Stimulated activated naive CD8-positive, alpha-beta T cell treated with anti-CD3 and anti-CD28 coated beads, Interleukin-15, Interleukin-2, amounts not matched to agents 100 U/mL and 50 U/mL, for 24 hours (primary cell): ENCODE data around the gene COBLL1.
A peak's percentile ranks its signal among the peaks of the same experiment; 100 is the strongest.

Experiments used
- ATAC-seq: fragments of 150-1000 bp; cut with Tn5 transposase; one replicate; pipeline ENCODE4 v1.10.0; 2021
- DNase-seq: peaks from one replicate; pipeline ENCODE4 v3.0.0; 2021

Gene COBLL1

GRCh38 chr2:164755952-164756351 lies 85.7 kb downstream of the COBLL1 start:
- ATAC-seq (no peak), DNase-seq (no peak)

DNA sequence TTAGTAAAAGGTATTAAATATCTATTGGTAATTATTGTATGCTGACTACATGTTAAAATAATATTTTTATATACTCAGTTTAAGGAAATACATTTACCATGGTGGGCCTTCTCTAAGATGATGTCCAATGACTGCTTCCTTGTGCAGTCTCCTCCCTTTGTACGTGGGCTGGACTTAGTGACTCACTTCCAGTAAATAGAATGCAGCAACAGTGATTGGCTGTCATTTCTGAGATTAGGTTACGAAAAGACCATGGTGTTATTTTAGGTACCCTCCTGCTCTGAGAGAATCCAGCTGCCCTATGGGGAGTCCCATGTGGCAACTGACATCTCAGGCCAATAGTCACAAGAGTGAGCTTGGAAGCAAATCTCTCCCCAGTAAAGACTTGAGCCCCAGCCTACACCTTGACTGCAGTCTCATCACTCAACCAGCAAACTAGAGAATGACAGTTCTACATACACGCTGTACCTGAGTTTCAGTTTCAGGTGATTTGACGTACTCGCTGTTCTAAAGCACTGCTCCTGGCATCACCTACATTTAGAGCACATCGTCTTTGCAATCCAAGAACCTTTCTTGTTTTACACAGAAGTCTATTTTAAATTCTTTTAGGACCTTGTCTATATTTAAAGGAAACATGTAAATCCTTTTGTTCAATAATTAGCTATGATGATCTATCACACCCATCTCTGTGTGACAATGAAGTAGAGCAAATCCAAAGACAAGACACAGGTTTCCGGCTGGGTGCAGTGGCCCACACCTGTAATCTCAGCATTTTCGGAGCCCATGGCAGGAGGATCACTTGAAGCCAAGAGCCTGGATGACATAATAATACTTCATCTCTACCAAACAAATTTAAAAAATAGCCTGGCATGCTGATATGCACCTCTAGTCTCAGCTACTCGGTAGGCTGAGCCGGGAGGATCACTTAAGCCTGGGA lies 87.2 kb downstream of the COBLL1 start:
- no peak for ATAC-seq
- no peak for DNase-seq

- DNase-seq, result no peak
- no peak for ATAC-seq
These were observed 88.7 kb downstream of the COBLL1 start for GRCh38 chr2:164752956-164753355.

- DNase-seq (no peak), ATAC-seq (no peak)
These were observed 93.7 kb downstream of the COBLL1 start for GRCh38 chr2:164747783-164748433.

DNA sequence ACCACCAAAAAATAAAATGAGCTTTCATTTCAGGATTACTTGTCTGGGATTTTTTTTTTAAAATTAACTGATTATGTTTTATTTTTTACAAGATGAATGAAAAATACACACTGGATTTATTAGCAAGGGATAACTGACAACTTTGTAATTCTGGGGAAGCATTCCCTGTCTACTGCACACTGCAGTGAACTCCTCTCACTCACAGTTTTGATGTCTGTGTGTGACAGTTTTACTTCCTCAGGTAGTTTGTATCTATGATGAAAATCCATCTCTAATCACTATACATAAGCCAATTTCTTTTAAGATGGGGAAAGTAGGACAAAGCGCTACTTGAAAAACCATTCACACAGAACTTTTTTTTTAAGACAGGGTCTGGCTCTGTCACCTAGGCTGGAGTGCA lies 94.5 kb downstream of the COBLL1 start:
- no peak for ATAC-seq
- no peak for DNase-seq

- no peak for ATAC-seq
- no peak for DNase-seq
These were observed 94.9 kb downstream of the COBLL1 start for GRCh38 chr2:164746713-164747112.

- no peak for ATAC-seq
- no peak for DNase-seq
These were observed 96.4 kb downstream of the COBLL1 start for GRCh38 chr2:164745012-164745797.

DNA sequence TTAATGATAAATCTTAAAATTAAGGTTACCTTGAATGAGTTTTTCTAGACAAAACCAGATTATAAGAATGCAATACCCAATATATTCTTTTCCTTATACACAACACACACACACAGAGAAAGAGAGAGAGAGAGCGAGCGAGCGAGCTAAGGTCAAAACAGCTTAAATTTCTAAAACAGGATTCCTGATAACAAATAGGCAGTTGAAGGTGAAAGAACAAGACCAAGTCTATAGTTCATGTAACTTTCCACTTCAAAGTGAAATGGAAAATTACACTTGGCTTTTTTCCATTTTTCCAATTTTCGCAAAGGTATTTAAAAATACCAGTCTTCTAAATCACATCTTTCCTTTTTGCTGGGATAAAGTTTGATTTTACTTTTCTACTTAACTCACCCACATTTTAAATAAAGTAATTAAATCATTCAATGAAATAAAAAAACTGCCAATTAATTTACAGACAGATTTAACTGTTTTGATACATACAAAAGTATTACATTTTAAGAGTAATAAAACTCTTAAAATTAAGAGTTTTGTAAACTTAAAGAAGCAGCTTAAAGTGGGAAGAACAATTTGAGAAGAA lies 98.8 kb downstream of the COBLL1 start:
- ATAC-seq (no peak), DNase-seq (no peak)

- ATAC-seq (peak; percentile 40), DNase-seq (no peak)
These were observed 101.7 kb downstream of the COBLL1 start for GRCh38 chr2:164739966-164740365.

GRCh38 chr2:164737612-164738081 lies 104.0 kb downstream of the COBLL1 start:
- DNase-seq (peak; percentile 13), ATAC-seq (peak; percentile 59)

- ATAC-seq (no peak), DNase-seq (no peak)
These were observed 106.2 kb downstream of the COBLL1 start for GRCh38 chr2:164735309-164735919.

DNA sequence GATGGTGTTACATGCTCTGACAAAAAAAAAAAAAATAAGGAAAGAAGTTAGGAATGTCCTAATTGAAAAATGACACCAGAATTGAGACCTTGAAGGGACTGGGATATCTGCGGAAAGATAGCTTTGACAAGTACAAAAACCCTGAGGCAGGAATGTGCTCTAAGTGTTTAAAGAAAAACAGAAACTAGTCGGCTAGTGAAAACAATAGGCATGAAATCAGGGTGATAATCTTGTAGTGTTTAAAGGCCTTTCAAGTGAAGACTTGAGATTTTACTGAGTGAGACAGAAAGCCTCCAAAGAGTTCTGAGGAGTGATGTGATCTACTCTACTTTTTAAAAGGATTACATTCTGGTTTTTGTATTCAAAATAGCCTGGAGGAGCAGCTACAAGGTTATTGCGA lies 107.4 kb downstream of the COBLL1 start:
- no peak for ATAC-seq
- DNase-seq, result no peak

GRCh38 chr2:164725542-164725941 lies 116.1 kb downstream of the COBLL1 start:
- no peak for ATAC-seq

GRCh38 chr2:164722616-164723338 lies 118.8 kb downstream of the COBLL1 start:
- no peak for ATAC-seq
- no peak for DNase-seq

More at GRCh38 chr2:164725542-164725941, 116.1 kb downstream of the COBLL1 start:
- DNase-seq, result no peak

GRCh38 chr2:164721430-164721829 lies 120.2 kb downstream of the COBLL1 start:
- ATAC-seq (no peak), DNase-seq (no peak)

DNA sequence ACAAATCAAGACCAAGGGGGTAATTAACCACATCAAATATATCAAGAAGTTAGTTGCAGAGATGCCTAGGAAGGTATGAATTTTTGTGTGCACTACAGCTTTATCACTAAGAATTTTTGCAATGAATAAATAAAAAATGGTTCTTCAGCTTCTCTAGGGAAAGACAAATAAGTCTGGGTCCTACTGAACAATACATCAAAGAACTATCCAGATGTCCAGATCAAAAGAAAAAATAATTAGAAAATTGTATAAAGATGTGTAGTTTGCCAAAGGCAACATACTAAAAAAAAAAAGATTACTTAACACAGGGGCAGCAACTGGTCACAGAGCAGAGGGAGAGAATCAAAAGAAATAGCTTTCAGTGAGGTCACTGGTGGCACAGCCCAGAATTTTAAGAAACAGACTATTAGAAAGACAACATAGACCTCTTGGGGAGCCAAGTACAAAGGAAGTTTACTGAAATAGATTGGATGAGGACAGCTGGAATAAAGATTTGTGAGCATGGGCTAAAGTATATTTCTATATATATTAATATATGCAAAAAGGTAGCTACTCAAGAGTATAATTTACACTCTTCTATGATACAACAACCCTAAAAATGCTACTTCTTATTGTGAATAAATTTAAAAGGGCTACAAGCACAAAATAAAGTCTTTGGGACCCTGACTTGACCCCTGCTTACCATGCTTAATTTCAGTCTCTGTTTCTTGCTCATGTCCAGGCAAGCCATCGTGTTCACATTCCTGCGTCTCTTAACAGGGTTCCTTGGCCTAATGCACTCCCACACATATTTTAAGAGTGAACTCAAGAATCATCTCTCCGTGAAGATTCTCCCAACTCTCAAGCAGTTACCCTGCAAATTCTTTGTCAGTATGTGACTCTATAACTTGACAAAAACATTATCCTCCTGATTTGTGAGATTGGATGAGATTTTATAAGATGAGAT lies 121.4 kb downstream of the COBLL1 start:
- ATAC-seq (no peak), DNase-seq (no peak)

DNA sequence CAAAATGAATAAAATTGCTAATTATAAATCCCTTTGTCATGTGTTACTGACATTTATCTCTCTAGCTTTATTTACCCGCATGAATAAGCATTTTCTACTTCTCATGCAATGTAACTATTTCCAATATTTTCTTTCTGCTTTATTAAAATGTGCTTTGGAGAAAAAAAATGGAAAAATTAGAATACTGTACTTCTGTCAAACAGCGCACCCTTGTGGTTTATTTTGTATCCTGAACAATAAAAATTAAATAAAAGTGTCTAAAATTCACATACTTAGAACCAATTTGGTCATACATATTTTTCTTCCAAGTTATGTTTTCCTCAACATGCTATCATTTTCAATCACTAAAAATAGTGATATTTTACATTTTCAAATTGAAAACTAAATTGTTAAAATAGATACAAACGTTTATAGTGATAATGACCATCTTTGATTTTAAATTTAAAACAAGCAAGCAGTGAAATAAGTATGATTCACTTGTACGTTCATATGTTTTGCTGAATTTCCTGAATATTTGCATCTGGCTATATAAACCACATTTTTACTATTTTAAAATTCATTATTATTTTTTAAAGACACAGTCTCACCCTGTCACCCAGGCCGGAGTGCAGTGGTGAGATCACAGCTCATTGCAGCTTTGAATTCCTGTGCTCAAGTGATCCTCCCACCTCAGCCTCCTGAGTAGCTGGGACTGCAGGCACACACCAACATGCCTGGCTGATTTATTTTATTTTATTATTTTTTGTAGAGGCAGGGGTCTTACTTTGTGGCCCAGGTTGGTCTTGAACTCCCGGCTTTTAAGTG lies 124.4 kb downstream of the COBLL1 start:
- ATAC-seq, result no peak
- no peak for DNase-seq

DNA sequence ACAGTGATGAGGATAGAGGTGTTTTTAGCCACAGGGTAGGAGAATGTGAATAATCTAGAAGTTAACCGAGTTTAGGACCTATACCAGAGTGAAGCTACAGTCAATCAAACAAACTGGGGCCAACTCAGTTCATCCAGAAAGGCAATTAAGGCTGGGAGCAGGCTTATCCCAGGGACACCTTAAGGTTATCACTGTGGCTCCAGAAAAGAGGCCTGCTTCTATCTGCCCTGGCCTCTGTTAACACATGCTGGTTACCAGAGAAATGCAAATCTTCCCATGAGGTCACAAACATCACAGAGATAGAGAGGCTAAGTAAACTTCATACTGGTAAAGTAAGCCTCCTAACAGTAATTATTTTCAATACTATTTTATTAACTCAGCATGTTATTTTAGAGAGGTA lies 127.2 kb downstream of the COBLL1 start:
- ATAC-seq, result no peak

DNA sequence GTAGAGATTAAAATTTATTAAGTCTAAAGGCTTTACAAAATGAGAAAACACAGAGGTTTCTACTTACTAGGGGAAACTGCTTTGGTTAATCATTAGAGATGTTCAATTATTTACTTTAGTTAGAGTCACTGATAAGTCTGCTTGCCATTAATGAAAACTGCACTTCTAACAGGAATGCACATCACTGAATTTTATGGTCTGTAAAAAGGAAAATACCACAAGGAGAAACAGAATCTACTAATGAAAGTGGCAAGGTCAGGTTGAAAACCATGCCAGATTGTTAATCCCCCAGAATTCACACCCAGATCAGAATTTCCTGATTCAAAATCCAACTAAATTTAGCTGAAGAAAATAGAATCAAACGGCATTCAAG lies 129.9 kb downstream of the COBLL1 start:
- ATAC-seq (no peak), DNase-seq (no peak)

More for the DNA sequence above, 127.2 kb downstream of the COBLL1 start:
- no peak for DNase-seq
